MCF 10A (cell line): ENCODE results near the gene GPR146. TPM values are rescaled to one million over a fixed set of nuclear protein-coding genes. Genes with fewer than 3 reads are reported as not detected.

ENCODE experiments used
- BruUV-seq: library from RNA; stranded (reverse); fragments of 400-500 nt; replicated peaks from 2 replicates; lab custom pipeline; 2021; lab: Mats Ljungman, UMichigan
- CTCF ChIA-PET: fragments of 300-600 bp; sonication (Branson Sonifier 250); formaldehyde crosslinking; extraction: SDS; loops from one replicate; lab custom pipeline; 2021; ENCODE audit warnings: antibody characterized with exemption, inconsistent platforms; lab: Yijun Ruan, JAX
- POLR2A ChIA-PET: fragments of 300-600, 350-650 bp; sonication (Branson Sonifier 250); formaldehyde crosslinking; extraction: SDS; loops from one replicate; lab custom pipeline; 2020; ENCODE audit warnings: antibody characterized with exemption, inconsistent platforms; lab: Yijun Ruan, JAX
- DNase-seq: peaks from one replicate; pipeline ENCODE4 v3.0.0-alpha.2; 2018; ENCODE audit not compliant: unreplicated experiment
- H3K27ac Mint-ChIP-seq: one replicate; pipeline ENCODE4 v1.8.0; 2022; ENCODE audit warnings: mild to moderate bottlenecking, low read depth, mixed read lengths; ENCODE audit not compliant: unreplicated experiment
- H3K27me3 Mint-ChIP-seq: one replicate; pipeline ENCODE4 v1.8.0; 2022; ENCODE audit warnings: mixed read lengths; ENCODE audit not compliant: insufficient read depth, unreplicated experiment
- H3K36me3 Mint-ChIP-seq: one replicate; pipeline ENCODE4 v1.8.0; 2022; ENCODE audit warnings: mild to moderate bottlenecking, moderate library complexity, mixed read lengths; ENCODE audit not compliant: insufficient read depth, unreplicated experiment
- H3K4me1 Mint-ChIP-seq: one replicate; pipeline ENCODE4 v1.8.0; 2022; ENCODE audit warnings: mixed read lengths; ENCODE audit not compliant: insufficient read depth, unreplicated experiment
- H3K4me3 Mint-ChIP-seq: one replicate; pipeline ENCODE4 v1.8.0; 2022; ENCODE audit warnings: mild to moderate bottlenecking, moderate library complexity, mixed read lengths; ENCODE audit not compliant: unreplicated experiment
- H3K9me3 Mint-ChIP-seq: one replicate; pipeline ENCODE4 v1.8.0; 2022; ENCODE audit warnings: mixed read lengths; ENCODE audit not compliant: unreplicated experiment
- intact Hi-C: fragments of 100-400 bp; cut with micrococcal nuclease; formaldehyde crosslinking; loops from 2 replicates; pipeline ENCODE4 v1.14.1; 2022
- total RNA-seq: library from RNA; stranded (reverse); gene quantifications from 2 replicates; pipeline ENCODE4 v1.2.3, GENCODE V29; 2022
- TF ChIP-seq, protein P1 (sequence below): fragments of 200-600 bp; IDR thresholded peaks from one replicate; pipeline ENCODE4 v1.8.0; 2022; ENCODE audit warnings: antibody characterized with exemption, mild to moderate bottlenecking; ENCODE audit not compliant: unreplicated experiment

The GPR146 gene
- total RNA-seq, 1 experiment from 2014 or later, result not detected

DNA sequence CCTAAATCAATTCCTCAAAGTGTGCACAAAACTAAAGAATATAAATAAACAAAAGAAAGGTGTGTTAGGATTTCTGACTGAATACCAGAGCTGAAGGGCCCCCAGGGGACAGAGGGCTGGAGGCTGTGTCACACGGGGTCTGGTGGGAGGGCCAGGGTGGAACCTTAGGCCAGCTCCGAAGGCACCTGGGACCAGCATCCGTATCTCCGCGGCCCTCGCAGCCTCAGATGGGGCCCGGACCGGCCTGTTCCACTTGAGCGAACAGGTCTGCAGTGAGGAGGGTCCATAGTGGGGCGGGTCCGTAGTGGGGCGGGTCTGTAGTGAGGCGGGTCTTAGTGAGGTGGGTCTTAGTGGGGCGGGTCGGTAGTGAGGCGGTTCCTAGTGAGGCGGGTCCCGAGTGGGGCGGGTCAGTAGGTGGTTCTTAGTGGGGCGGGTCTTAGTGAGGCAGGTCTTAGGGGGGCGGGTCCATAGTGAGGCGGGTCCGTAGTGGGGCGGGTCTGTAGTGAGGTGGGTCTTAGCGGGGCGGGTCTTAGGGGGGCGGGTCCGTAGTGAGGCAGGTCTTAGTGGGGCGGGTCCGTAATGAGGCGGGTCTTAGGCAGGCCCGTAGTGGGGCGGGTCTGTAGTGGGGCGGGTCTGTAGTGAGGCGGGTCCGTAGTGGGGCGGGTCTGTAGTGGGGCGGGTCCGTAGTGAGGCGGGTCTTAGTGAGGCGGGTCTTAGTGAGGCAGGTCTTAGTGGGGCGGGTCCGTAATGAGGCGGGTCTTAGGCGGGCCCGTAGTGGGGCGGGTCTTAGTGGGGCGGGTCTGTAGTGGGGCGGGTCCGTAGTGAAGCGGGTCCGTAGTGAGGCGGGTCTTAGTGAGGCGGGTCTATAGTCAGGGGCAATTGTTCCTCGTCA is 15.1 kb downstream of the GPR146 start:
- Mint-ChIP-seq H3K4me1 (no peaks in the 10 kb centered on the region), H3K36me3 (peaks cover 4% of the 10 kb centered on the region), H3K4me3 (no peak overlapping the region), H3K27me3 (no peaks in the 10 kb centered on the region), H3K9me3 (no peaks in the 10 kb centered on the region), H3K27ac (no peak overlapping the region)
- ChIA-PET CTCF (interaction anchor here (1.2 to 2.3 kb wide), 2 partner anchors 15 to 66 kb away, joined by 4 to 9 read pairs; partner anchors contain the start of gene GPR146), POLR2A (no interaction called here)
- intact Hi-C loops, result no loop called here
- no TSS peak for BruUV-seq
- TF ChIP-seq, protein P1, sequence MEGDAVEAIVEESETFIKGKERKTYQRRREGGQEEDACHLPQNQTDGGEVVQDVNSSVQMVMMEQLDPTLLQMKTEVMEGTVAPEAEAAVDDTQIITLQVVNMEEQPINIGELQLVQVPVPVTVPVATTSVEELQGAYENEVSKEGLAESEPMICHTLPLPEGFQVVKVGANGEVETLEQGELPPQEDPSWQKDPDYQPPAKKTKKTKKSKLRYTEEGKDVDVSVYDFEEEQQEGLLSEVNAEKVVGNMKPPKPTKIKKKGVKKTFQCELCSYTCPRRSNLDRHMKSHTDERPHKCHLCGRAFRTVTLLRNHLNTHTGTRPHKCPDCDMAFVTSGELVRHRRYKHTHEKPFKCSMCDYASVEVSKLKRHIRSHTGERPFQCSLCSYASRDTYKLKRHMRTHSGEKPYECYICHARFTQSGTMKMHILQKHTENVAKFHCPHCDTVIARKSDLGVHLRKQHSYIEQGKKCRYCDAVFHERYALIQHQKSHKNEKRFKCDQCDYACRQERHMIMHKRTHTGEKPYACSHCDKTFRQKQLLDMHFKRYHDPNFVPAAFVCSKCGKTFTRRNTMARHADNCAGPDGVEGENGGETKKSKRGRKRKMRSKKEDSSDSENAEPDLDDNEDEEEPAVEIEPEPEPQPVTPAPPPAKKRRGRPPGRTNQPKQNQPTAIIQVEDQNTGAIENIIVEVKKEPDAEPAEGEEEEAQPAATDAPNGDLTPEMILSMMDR, result no peak
- DNase-seq, result no peak

DNA sequence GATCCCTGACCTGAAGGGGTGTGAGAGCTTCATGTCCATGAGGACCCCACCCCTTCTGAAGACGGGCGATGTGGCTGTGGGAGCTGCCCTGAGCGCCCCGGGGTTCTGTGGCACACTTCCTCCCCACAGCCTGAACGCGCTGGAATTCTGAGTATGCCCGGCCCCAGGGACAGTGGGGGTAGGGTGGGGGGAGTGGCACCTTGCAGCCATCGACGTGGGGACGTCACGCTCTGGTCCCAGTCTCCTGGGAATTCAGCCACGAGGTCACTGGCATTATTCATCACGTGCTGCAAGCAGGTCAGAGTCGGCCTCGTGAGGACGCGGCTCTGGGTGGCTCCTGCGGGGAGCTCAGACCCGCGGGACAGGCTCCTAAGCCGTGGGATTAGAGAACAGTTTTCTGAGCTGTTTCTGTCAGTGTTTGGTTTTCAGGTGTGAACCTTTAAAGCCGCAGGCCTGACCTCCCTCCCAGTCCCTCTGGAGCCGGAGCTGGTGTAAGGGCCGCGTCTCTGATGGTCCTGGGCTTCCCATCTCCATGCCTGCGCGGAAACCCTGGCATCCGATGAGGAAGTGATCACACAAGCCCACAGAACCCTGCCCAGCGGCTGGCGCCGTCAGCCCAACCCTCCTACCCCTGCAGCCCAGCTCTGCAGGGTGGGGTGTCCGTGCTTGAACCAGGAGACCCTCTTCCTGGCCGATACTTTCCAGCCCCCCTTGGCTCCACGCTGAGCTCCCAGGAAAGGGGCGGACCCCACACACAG is 16.1 kb downstream of the GPR146 start:
- H3K27ac Mint-ChIP-seq, result no peak overlapping the region
- no peak for DNase-seq
- CTCF ChIA-PET, result interaction anchor here (0.6 to 2.3 kb wide), 3 partner anchors 16 to 68 kb away, joined by 5 to 9 read pairs (median 8); partner anchors contain the start of gene GPR146

DNA sequence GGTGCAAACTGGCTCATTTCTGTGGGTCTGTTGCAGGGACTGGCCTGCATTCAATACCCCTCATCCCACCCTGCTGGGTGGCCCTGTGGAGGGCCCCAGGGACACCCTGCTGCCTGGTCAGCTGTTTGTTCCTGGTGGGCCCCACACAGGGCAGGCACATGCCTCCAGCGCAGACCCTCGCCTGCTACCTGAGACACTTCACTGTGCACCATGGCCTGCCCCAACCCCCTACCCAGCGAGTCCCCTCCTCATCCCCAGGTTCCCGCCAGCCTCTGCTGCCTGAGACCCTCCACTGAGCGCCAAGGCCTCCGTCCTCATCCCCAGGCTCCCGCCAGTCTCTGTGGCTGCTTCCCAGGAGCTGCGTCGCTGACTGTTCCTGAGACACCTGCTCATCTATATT is 16.8 kb downstream of the GPR146 start:
- H3K27me3 Mint-ChIP-seq, result no peaks in the 10 kb centered on the region
- TF ChIP-seq, protein P1, result no peak
- H3K4me1 Mint-ChIP-seq, result no peaks in the 10 kb centered on the region
- peaks cover 4% of the 10 kb centered on the region for H3K36me3 Mint-ChIP-seq
- no peak for DNase-seq
- no peak overlapping the region for H3K4me3 Mint-ChIP-seq
- H3K9me3 Mint-ChIP-seq, result no peaks in the 10 kb centered on the region
- intact Hi-C loops, result no loop called here
- ChIA-PET CTCF (interaction anchor here (0.6 to 2.3 kb wide), 4 partner anchors 17 to 69 kb away, joined by 3 to 9 read pairs (median 6); partner anchors contain the start of gene GPR146), POLR2A (no interaction called here)
- BruUV-seq, result no TSS peak
- no peak overlapping the region for H3K27ac Mint-ChIP-seq

More for the DNA sequence above, 16.1 kb downstream of the GPR146 start:
- peaks cover 4% of the 10 kb centered on the region for H3K36me3 Mint-ChIP-seq
- H3K9me3 Mint-ChIP-seq, result no peaks in the 10 kb centered on the region
- TF ChIP-seq, protein P1, result no peak
- H3K4me1 Mint-ChIP-seq, result no peaks in the 10 kb centered on the region
- H3K27me3 Mint-ChIP-seq, result no peaks in the 10 kb centered on the region
- H3K4me3 Mint-ChIP-seq, result no peak overlapping the region
- BruUV-seq, result no TSS peak
- POLR2A ChIA-PET, result no interaction called here
- intact Hi-C loops, result no loop called here
